Transverse colon (tissue), 4 donors: ENCODE measurements around the gene WSCD1. TPM values are rescaled to one million over a fixed set of nuclear protein-coding genes. Genes with fewer than 3 reads are reported as not detected.

Experiments
- DNase-seq: peaks from one replicate; pipeline ENCODE4 v3.0.0-alpha.2; 2019
- H3K27ac ChIP-seq, 4 donors: fragments of 200-600 bp; sonication (generic); 2 replicates each; pipeline ENCODE4 v1.5.1; 2016 to 2018; ENCODE audit warnings: inconsistent platforms in 4 of 4
- H3K27me3 ChIP-seq: fragments of 200-600 bp; sonication (generic); 2 replicates; pipeline ENCODE4 v1.5.1; 2017; ENCODE audit warnings: inconsistent platforms
- H3K36me3 ChIP-seq, 4 donors: fragments of 200-600 bp; sonication (generic); 2 replicates each; pipeline ENCODE4 v1.5.1; 2017 to 2019; ENCODE audit warnings: inconsistent platforms in 4 of 4
- H3K4me1 ChIP-seq, 4 donors: fragments of 200-600 bp; sonication (generic); 2 replicates each; pipeline ENCODE4 v1.5.1; 2017 to 2020; ENCODE audit warnings: inconsistent platforms in 4 of 4
- H3K4me3 ChIP-seq, 4 donors: fragments of 200-600 bp; sonication (generic); 1 replicate in 1 of 4; 2 replicates in 3 of 4; pipeline versions ENCODE4 v1.5.1 to v1.6.1; 2017 to 2019; ENCODE audit warnings: inconsistent platforms in 4 of 4
- H3K9me3 ChIP-seq, 2 donors: fragments of 200-600 bp; sonication (generic); 2 replicates each; pipeline ENCODE4 v1.5.1; 2017 to 2019; ENCODE audit warnings: inconsistent platforms in 2 of 2
- CTCF ChIP-seq, 5 experiments: fragments of 200-600 bp in 3 of 5; fragments of 450-650 bp in 2 of 5; sonication (generic) in 3 of 5; IDR thresholded peaks; 1 replicate in 2 of 5; 2 replicates in 3 of 5; pipeline ENCODE4 v1.5.1; 2016 to 2017; ENCODE audit warnings: antibody characterized with exemption in 5 of 5, inconsistent platforms in 3 of 5, mild to moderate bottlenecking in 2 of 5, moderate library complexity in 1 of 5
- EP300 ChIP-seq: sonication (generic); formaldehyde crosslinking; IDR thresholded peaks from one replicate; pipeline ENCODE4 v1.6.1; 2017; ENCODE audit warnings: antibody characterized with exemption, low read depth
- POLR2A ChIP-seq: fragments of 450-650 bp; IDR thresholded peaks from one replicate; pipeline ENCODE4 v1.6.1; 2016; ENCODE audit warnings: antibody characterized with exemption, mild to moderate bottlenecking, moderate library complexity
- POLR2AphosphoS5 ChIP-seq, 3 donors: sonication (generic); formaldehyde crosslinking; IDR thresholded peaks; one replicate each; pipeline ENCODE4 v1.6.1; 2016; ENCODE audit warnings: antibody characterized with exemption in 3 of 3
- WGBS, 2 donors: methylation state at CpG; one replicate each; pipeline ENCODE4 v1.1.5; 2018; ENCODE audit warnings: low coverage in 1 of 2; 5-methylcytosine and 5-hydroxymethylcytosine counted together
- in situ Hi-C, 4 donors: fragments of 200-750 bp; cut with MboI; loops; one replicate each; pipeline versions ENCODE4 v1.15.0 to v1.15.1; 2017; ENCODE audit warnings: low sequenced_read_pairs in 3 of 4, low pct_ligation_motif_present in 1 of 4, low pct_unique_long_range_greater_than_20kb in 1 of 4
- intact Hi-C: fragments of 100-400 bp; cut with DNase I; formaldehyde crosslinking; loops from one replicate; pipeline ENCODE4 v1.15.1; 2023; ENCODE audit warnings: low total_unique reads
- total RNA-seq, 4 donors: library from RNA; depleted of rRNA; stranded (reverse); fragments of >200 nt; gene quantifications; one replicate each; pipeline ENCODE4 v1.1.0, GENCODE V29; 2016

WSCD1 gene
- total RNA-seq, 4 donors from 2014 or later, result 23.7 to 58.4 (median 33.7) TPM

GRCh38 chr17:6100891-6101500 lies 30.8 kb downstream of the WSCD1 start:
- 50 to 77% methylated on average over 1 to 7 of the region's 7 CpGs for WGBS, 2 donors
- H3K36me3 ChIP-seq, result no peaks in the 10 kb centered on the region
- H3K4me1 ChIP-seq, result peaks cover 5 to 38% (median 23%) of the 10 kb centered on the region in 4 donors
- no peaks in the 10 kb centered on the region for H3K27me3 ChIP-seq
- no peak overlapping the region for H3K27ac ChIP-seq
- H3K9me3 ChIP-seq, result no peaks in the 10 kb centered on the region
- H3K4me3 ChIP-seq, result no peak overlapping the region
- intact Hi-C loops (loop anchor here (10.0 kb wide), 1 partner anchor 144 kb away; no protein-coding TSS in a partner anchor), in situ Hi-C loops (no loop called here)
- TF ChIP-seq EP300, result no peak
- no peak for TF ChIP-seq POLR2AphosphoS5 (IDR thresholded peaks at IDR 0.05)
- TF ChIP-seq POLR2A, result no peak
- no peak for TF ChIP-seq CTCF (IDR thresholded peaks at IDR 0.05)
- no peak for DNase-seq

- Histone ChIP-seq H3K9me3 (no peaks in the 10 kb centered on the region), H3K4me3 (no peak overlapping the region), H3K36me3 (no peaks in the 10 kb centered on the region), H3K27ac (peak overlapping the region; percentile 58 to 72 (median 66)), H3K27me3 (no peaks in the 10 kb centered on the region), H3K4me1 (peaks cover 5 to 38% (median 23%) of the 10 kb centered on the region in 4 donors)
- WGBS, 2 donors, result 50 to 71% methylated on average over 2 to 10 of the region's 10 CpGs
- DNase-seq, result no peak
- no peak for TF ChIP-seq POLR2A
- intact Hi-C loops (loop anchor here (10.0 kb wide), 1 partner anchor 143 kb away; no protein-coding TSS in a partner anchor), in situ Hi-C loops (no loop called here)
Observed at GRCh38 chr17:6101706-6102105, 31.5 kb downstream of the WSCD1 start.

DNA sequence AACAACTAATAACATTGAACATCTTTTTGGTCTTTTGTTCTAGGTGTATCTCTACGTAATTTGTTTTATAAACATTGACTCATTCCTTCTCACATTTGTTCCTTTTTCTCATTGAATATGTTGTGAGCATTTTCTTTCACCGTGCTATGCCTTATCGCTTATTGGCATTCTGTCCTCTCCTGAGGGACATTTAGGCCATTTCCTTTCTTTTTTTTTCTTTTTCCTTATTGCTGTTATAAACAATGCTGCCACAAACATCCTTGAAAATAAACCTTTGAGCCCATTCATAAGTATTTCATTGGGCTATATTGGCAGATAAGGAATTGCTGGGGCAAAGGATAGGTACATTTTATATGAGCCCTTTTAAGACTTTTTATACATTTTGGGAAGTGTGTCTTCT lies 32.4 kb downstream of the WSCD1 start:
- WGBS, 2 donors, result 53 to 56% methylated on average over 3 of the region's 3 CpGs
- in situ Hi-C loops, result no loop called here
- Histone ChIP-seq H3K9me3 (no peaks in the 10 kb centered on the region), H3K36me3 (no peaks in the 10 kb centered on the region), H3K27ac (peak overlapping the region; percentile 58 to 72 (median 66)), H3K4me1 (peaks cover 5 to 38% (median 23%) of the 10 kb centered on the region in 4 donors), H3K27me3 (no peaks in the 10 kb centered on the region), H3K4me3 (no peak overlapping the region)
- TF ChIP-seq POLR2AphosphoS5 (IDR thresholded peaks at IDR 0.05) (no peak), EP300 (peak; percentile 43)
- DNase-seq, result no peak
- intact Hi-C loops, result loop anchor here (10.0 kb wide), 1 partner anchor 142 kb away; no protein-coding TSS in a partner anchor

DNA sequence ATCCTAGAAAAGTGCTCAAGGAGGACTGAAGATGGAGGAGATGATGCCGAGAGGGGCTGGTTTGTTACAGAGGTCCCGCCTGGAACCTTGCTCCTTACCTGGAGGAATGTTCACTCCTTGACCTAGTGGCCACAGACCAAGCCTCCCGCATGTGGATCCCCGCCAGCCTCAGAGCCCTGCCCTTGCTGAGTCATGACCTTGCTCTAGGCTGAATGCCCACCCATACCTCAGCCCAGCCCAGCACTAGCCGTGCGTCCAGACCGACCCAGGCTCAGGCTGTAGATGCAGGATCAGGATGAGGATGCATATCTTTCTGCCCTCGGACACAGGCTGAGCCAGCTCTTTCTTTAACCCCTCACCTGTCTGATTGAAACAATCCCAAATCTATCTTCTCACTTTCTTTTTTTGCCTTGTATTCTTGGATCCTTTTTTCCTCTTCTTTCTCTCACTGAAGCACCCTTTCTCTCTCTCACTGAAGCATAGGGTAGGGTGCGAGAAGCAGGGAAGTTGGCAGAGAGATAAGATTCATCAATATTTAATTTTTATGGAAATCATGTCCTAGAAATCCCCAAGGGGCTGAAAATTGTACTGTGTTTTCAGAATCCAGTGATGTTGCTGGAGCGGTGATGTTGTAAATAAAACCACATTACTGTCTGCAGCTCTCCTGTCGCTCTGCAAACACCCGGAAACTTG lies 34.9 kb downstream of the WSCD1 start:
- no peak overlapping the region for H3K4me3 ChIP-seq
- intact Hi-C loops, result loop anchor here (10.0 kb wide), 1 partner anchor 140 kb away; no protein-coding TSS in a partner anchor
- H3K4me1 ChIP-seq, result peaks cover 5 to 50% (median 26%) of the 10 kb centered on the region in 4 donors
- no peaks in the 10 kb centered on the region for H3K27me3 ChIP-seq
- TF ChIP-seq POLR2A, result no peak
- TF ChIP-seq POLR2AphosphoS5 (IDR thresholded peaks at IDR 0.05), result peak in 2 of 3 donors; percentile 21 to 43
- peak; percentile 72 for DNase-seq
- in situ Hi-C loops, result no loop called here
- H3K27ac ChIP-seq, result peak overlapping the region in 3 of 4 donors; percentile 44 to 67 (median 64)
- WGBS, 2 donors, result 57 to 75% methylated on average over 8 to 12 of the region's 12 CpGs
- H3K9me3 ChIP-seq, result no peaks in the 10 kb centered on the region
- no peaks in the 10 kb centered on the region for H3K36me3 ChIP-seq

- H3K4me1 ChIP-seq, result peaks cover 5 to 54% (median 26%) of the 10 kb centered on the region in 4 donors
- TF ChIP-seq POLR2A (no peak), POLR2AphosphoS5 (IDR thresholded peaks at IDR 0.05) (no peak), EP300 (no peak), CTCF (IDR thresholded peaks at IDR 0.05) (no peak)
- WGBS, 2 donors, result 47 to 65% methylated on average over 6 of the region's 6 CpGs
- intact Hi-C loops, result loop anchor here (10.0 kb wide), 1 partner anchor 139 kb away; no protein-coding TSS in a partner anchor
- H3K36me3 ChIP-seq, result no peaks in the 10 kb centered on the region
- no peaks in the 10 kb centered on the region for H3K27me3 ChIP-seq
- peak overlapping the region in 3 of 4 donors; percentile 42 to 67 (median 44) for H3K27ac ChIP-seq
- no peak overlapping the region for H3K4me3 ChIP-seq
- in situ Hi-C loops, result no loop called here
- no peaks in the 10 kb centered on the region for H3K9me3 ChIP-seq
- DNase-seq, result peak; percentile 32
Observed at GRCh38 chr17:6105649-6106007, 35.4 kb downstream of the WSCD1 start.
